Measurements from ENCODE around the gene DPP4.

DNA sequence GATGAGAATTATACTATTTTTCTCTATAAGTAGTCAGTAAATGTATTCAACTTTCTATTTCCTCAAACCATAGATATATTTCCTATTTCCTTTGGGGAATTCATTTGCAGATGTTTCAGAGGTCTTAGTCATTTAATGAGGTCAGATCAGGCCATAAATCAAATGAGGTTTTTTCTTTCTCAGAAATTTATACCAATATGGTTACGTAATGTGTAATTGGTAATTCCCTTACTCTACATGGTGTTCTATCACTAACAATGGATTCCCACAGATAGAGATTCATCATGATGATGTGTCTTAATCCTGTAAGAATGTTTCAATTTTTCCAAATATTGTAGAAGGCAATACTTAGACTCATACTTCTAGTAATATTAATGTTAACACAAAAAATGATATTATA, 108.0 kb downstream of the DPP4 start:
- TF ChIP-seq ZNF274 (IDR thresholded peaks at IDR 0.05; ENCODE audit: low read depth, low read length) (no peak), YY1 (IDR thresholded peaks at IDR 0.05; ENCODE audit: insufficient read depth, insufficient read length) (no peak)
